CD4-positive, alpha-beta T cell treated with Interleukin-17A for 1 hour (primary cell): ENCODE results near the gene CCDC88A.
"Not testable (repeated sequence)": the region's sequence is repeated elsewhere in the genome, so short reads cannot be mapped to it uniquely, and the experiment has no call there.

ENCODE experiments used
- DNase-seq: peaks from one replicate; pipeline ENCODE4 v3.0.0-alpha.2; 2020

Gene CCDC88A, protein sequence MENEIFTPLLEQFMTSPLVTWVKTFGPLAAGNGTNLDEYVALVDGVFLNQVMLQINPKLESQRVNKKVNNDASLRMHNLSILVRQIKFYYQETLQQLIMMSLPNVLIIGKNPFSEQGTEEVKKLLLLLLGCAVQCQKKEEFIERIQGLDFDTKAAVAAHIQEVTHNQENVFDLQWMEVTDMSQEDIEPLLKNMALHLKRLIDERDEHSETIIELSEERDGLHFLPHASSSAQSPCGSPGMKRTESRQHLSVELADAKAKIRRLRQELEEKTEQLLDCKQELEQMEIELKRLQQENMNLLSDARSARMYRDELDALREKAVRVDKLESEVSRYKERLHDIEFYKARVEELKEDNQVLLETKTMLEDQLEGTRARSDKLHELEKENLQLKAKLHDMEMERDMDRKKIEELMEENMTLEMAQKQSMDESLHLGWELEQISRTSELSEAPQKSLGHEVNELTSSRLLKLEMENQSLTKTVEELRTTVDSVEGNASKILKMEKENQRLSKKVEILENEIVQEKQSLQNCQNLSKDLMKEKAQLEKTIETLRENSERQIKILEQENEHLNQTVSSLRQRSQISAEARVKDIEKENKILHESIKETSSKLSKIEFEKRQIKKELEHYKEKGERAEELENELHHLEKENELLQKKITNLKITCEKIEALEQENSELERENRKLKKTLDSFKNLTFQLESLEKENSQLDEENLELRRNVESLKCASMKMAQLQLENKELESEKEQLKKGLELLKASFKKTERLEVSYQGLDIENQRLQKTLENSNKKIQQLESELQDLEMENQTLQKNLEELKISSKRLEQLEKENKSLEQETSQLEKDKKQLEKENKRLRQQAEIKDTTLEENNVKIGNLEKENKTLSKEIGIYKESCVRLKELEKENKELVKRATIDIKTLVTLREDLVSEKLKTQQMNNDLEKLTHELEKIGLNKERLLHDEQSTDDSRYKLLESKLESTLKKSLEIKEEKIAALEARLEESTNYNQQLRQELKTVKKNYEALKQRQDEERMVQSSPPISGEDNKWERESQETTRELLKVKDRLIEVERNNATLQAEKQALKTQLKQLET (N-terminal part only)

DNA sequence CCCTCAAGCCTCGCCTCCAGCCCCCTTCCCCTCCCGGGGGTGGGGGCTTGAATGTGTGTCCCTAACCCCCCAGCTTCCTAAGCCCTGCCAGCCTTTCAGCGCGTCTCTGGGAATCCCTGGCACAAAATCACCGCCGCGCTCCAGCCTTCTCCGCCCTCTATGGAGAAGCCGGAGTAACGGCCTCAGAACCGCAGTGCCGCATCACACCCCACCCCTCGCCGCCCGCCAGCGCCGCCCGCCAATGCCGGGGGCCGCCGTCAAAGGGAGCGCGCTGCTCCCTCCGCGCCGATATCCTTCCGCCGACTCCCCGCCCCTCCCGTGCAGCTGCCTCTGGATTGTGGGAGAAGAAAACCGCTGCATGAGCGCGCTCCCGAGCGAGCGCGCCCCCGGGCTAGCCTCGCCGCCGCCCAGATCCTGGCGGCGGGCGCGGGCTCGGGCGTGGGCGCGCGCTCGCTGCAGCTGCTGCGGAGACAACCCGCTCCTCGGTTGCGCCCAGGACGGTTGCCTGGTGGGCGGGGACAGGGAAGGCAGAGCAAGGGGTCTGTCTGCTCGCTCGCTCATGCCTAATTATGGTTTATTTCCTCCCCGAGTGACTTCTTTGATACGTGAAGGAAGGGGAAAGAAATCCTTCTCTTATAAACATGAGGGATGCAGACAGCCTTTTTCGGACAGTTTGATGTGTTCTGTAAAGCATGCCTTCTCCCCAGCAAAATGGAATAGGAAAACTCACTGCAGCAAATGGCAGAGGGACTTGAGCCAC lies at the start of gene CCDC88A:
TSS of gene CCDC88A (minus strand) at position 178 of the 760 bp plus-strand sequence. CDS start 777 bp downstream, outside the sequence.
- DNase-seq = peak; percentile 93

- no peak for DNase-seq
Measured at GRCh38 chr2:55461679-55462078, 42.0 kb upstream of the CCDC88A start.

- DNase-seq = no peak
Measured at GRCh38 chr2:55460562-55460961, 40.9 kb upstream of the CCDC88A start.

DNA sequence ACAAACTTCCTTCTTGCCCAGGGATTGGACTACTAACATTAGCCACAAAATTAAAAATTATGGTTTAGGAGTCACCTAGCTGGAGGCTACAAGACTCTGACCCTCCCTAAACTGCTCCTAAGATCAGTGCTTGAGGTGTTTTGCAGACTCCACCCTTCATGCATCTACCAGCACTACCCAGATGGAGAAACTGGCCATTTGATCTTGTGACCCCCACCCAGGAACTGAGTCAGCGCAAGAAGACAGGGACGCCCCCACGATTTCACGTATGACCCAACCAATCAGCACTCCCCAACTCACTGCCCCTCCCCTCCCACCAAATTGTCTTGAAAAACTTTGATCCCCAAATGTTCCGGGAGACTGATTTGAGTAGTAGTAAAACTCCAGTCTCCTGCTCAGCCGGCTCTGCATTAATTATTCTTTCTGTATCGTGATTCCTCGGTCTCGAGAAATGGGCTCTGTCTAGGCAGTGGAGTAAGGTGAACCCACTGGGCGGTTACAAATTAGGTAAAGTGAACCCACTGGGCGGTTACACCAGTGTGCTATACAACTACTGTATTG lies 40.1 kb upstream of the CCDC88A start:
- no peak for DNase-seq

DNA sequence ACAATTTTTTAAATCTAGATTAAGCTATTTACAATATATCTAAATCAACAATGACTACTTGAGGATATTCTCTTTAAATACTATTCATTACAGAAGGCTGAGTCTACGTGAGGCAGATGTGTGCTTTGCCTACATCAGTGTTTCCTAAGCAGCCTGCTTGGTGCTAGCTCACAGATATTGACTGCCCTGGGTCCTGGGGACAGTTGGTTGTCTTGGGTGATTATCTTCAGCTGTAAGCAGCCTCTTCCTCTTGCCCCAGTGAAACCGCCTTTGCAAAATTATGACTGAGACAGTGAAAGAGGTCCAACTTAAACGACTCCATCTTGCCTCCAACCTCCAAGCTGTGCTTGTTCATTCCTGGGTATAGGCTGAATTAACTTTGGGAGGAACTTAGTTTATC lies 39.6 kb upstream of the CCDC88A start:
- DNase-seq = no peak

DNA sequence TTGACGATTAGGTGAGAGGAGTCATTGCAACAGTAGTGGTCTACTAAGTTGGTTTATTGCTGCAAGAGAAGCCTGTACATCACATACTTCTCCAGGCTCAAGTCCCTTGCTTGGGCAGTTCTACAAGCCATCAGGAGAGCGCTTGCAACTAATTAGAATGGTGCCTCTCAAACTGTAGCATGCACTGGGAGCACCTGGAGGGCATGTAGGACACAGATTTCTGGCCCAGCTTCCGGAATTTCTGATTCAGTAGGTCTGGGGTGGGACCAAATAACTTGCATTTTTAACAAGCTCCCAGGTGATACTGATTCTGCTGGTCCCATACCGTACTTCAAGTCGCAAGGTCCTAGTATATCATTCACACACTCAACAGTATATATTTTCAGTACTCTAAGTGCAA lies 34.5 kb upstream of the CCDC88A start:
- no peak for DNase-seq

- no peak for DNase-seq
Measured at GRCh38 chr2:55452879-55453278, 33.2 kb upstream of the CCDC88A start.

GRCh38 chr2:55451699-55452098 lies 32.0 kb upstream of the CCDC88A start:
- DNase-seq = no peak

GRCh38 chr2:55450014-55450413 lies 30.4 kb upstream of the CCDC88A start:
- not testable (repeated sequence) for DNase-seq

DNA sequence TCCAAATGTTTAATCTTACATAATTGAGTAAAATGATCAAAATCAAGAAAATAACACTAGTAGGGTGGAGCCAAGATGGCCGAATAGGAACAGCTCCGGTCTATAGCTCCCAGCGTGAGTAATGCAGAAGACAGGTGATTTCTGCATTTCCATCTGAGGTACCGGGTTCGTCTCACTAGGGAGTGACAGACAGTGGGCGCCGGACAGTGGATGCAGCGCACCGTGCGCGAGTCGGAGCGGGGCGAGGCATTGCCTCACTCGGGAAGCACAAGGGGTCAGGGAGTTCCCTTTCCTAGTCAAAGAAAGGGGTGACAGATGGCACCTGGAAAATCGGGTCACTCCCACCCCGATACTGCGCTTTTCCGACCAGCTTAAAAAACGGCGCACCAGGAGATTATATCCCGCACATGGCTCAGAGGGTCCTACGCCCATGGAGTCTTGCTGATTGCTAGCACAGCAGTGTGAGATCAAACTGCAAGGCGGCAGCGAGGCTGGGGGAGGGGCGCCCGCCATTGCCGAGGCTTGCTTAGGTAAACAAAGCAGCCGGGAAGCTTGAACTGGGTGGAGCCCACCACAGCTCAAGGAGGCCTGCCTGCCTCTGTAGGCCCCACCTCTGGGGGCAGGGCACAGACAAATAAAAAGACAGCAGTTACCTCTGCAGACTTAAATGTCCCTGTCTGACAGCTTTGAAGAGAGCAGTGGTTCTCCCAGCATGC lies 22.5 kb upstream of the CCDC88A start:
- DNase-seq = not testable (repeated sequence)

DNA sequence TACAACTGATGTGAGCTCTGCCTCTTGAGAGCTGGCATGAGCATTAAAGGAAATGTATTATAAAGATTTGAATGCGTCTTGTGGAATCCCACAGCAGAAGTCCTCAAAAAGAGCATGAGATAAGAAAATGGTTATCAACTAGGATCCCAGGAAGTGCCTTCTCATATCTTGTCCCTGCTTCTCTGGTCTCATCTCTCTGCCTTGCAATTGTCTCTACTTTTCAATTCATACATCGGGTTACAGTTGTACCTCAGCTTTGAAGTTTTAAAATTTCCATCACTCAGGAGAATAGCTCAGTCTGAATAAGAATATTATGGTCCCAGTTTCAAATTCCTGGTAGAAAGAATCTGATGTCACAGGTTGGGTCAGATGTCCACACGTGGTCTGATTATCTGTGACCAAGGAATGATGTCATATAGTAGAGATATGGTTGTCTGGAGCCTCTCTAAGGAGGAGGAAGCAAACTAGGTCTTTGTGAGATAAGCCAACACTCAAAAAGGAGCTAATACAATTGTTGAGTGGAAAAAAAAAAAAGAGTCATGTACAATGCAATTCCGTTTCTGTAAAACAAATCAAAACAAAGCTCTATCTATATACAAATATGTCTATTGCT lies 21.7 kb upstream of the CCDC88A start:
- DNase-seq = no peak

DNA sequence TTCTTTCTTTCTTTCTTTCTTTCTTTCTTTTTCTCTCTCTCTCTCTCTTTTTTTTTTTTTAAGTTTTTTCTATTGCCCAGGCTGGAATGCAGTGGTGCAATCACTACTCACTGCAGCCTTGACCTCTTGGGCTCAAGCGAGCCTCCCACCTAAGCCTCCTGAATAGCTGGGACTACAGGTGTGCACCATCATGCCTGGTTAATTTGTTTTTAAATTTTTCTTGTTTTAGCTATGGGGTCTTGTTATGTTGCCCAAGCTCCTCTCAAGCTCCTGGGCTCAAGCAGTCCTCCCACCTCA lies 19.4 kb upstream of the CCDC88A start:
- DNase-seq = no peak

DNA sequence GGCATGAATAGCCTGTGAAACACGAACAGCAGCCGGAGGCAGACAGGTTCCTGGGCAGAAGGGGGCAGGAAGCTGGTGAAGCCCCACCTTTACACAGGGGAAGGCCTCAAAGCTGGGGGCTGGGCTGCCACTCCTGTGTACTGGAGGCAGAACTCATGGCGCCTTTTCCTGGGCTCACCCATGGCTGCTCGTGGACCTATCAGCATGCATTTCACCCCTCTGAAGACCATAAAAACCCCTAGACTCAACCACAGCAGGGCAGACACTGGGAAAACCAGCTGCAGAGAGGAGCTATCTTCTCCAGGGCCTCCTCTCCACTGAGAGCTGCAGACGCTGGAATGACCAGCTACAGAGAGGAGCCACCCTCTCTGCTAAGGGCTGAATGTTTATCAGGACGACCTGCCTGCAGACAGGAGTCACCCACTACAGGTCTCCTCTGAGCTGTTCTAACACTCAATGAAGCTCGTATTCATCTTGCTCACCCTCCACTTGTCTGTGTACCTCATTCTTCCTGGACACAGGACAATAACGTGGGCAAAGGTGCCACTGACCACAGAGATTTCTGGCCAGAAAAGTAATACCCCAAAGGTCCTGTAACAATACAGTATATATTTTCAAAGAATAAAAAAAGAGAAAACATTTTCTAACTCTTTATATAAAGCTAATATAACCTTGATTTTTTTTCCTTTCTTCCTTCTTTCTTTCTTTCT lies 18.9 kb upstream of the CCDC88A start:
- no peak for DNase-seq

DNA sequence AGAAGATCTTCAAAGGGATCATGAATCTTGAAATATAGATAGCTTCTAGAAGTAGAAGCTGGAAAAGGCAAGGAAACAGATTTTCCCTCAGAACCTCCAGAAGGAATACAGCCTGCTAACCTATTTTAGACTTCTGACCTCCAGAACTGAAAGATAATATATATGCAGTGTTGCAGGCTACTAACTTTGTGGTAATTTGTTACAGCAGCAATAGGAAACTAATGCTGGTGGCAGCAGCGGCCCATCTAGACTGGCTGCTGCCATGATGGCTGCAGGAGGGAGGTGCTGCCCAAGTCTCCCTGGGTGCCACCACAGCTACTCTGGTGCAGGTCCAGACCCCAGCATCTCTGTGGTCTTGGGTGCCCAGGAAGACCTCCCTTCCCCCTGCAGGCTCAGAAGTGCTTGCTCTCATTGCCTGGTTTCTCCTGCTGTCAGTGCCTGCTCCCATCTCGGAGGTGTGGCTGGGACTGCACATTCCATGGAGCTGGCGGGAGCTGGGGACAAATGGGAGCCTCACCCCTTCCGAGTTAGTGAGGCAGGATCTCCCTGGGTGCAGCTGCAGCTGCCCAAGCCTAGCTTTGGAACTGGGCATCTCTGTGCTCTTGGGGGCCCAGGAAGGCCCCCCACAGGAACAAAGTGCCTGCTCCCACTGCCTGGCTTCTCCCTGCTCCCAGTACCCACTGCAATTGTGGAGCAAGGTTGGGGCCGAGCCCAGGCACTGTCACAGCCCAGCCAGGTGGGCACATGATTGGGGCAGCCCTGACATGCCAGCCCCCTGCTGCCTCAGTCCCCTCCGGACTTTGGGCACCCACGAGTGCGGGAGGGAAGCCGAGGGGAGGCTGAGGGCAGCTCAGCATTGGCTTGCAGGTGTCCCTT lies 18.1 kb upstream of the CCDC88A start:
- DNase-seq = no peak

GRCh38 chr2:55431982-55432627 lies 12.4 kb upstream of the CCDC88A start:
- DNase-seq = peak; percentile 44

- no peak for DNase-seq
Measured at GRCh38 chr2:55430211-55430975, 10.7 kb upstream of the CCDC88A start.

DNA sequence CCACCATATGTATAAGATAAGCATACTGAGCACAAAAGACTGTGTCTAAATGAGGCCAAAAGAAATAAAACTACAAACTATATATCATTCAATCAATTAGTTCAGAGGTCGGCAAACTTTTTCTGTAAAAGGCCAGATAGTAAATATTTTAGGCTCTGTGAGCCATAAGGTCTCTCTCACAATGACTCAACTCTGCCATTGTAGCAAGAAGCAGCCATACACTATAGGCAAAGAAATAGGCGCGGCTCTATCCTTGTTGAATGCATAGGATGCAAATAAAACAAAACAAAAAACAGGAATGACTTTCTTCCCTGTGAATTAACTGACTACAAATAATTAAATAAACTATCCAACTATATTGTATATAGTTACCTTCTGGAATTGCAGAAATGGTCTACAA lies 8.6 kb upstream of the CCDC88A start:
- DNase-seq = no peak

DNA sequence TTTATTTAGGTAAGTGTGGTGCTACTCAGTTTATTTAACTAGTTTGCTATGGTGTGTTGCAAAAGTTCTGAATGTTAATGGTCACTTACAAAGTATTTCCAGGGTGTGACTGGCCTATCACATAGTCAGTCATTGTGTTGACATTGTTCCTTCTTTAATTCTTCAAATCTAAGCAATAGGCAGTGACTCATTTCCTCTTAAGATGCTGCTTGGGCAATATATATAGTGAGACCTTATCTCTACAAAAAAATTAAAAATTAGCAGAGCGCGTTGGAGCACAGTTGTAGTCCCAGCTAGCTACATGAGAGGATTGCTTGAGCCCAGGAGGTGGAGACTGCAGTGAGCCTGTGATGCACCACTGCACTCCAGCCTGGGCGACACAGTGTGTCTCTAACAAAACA lies 5.8 kb upstream of the CCDC88A start:
- no peak for DNase-seq
